Epithelial cell of esophagus (primary cell): Measurements from ENCODE around the gene NRP2.

Experiments
- DNase-seq: peaks from one replicate; pipeline ENCODE4 v3.0.0; 2010; ENCODE audit warnings: low read depth
- H3K4me3 ChIP-seq: 2 replicates; pipeline ENCODE4 v1.5.1; 2011; ENCODE audit warnings: mild to moderate bottlenecking, low read length, control low read depth
- CTCF ChIP-seq: IDR thresholded peaks from 2 replicates; pipeline ENCODE4 v1.5.1; 2011; ENCODE audit warnings: low read depth, mild to moderate bottlenecking, low read length, control low read depth, inconsistent platforms; ENCODE audit not compliant: insufficient read depth; ENCODE audit errors: missing control alignments

Gene NRP2

GRCh38 chr2:205744074-205744591 is 61.8 kb downstream of the NRP2 start:
- DNase-seq: no peak
- no peak for TF ChIP-seq CTCF
- H3K4me3 ChIP-seq: no peak overlapping the region

GRCh38 chr2:205745661-205746419 is 63.5 kb downstream of the NRP2 start:
- no peak overlapping the region for H3K4me3 ChIP-seq
- no peak for DNase-seq
- peak; percentile 31 for TF ChIP-seq CTCF

- no peak overlapping the region for H3K4me3 ChIP-seq
- peak; percentile 88 for DNase-seq
- TF ChIP-seq CTCF: no peak
Measured at GRCh38 chr2:205746420-205746785, 64.1 kb downstream of the NRP2 start.

GRCh38 chr2:205747829-205748386 is 65.6 kb downstream of the NRP2 start:
- TF ChIP-seq CTCF: no peak
- no peak for DNase-seq
- no peak overlapping the region for H3K4me3 ChIP-seq

GRCh38 chr2:205748639-205749038 is 66.3 kb downstream of the NRP2 start:
- H3K4me3 ChIP-seq: no peak overlapping the region
- peak; percentile 96 for DNase-seq
- TF ChIP-seq CTCF: no peak

GRCh38 chr2:205749078-205749477 is 66.8 kb downstream of the NRP2 start:
- no peak overlapping the region for H3K4me3 ChIP-seq
- no peak for TF ChIP-seq CTCF
- peak; percentile 24 for DNase-seq
